HL-60/S4 treated with retinoic acid at 250 ng/mL for 4 days and 3 days (cell line): ENCODE data around the gene ZRANB1.
"Not testable (repeated sequence)": the region's sequence is repeated elsewhere in the genome, so short reads cannot be mapped to it uniquely, and the experiment has no call there.

ENCODE experiments used
- in situ Hi-C: fragments of 300-500 bp; cut with MboI; formaldehyde crosslinking; loops from 2 replicates; pipeline ENCODE4 v1.7.0; 2022; ENCODE audit warnings: low sequenced_read_pairs

ZRANB1 gene

DNA sequence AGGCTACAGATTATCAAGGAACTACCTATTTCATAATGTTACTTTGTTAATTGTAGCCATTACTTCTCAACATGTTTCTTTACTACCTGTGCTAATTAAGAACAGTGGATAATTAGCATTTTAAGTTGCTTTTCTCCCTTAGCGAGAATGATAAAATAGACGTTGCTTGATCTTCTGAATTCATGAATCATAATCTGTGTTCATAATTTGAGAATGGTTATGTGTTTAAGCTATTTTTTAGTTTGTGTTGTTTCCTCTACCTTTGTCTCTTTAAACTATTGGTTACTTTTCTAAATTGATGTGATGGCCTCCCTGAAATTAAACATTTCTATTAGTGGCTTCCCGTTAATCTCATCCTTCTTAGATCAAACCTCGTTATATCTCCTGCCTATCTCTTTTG lies at the start of gene ZRANB1:
TSS of gene ZRANB1 (plus strand) at position 301 of the 400 bp plus-strand sequence. CDS start 371 bp downstream, outside the sequence.
- in situ Hi-C loops: no loop called here

DNA sequence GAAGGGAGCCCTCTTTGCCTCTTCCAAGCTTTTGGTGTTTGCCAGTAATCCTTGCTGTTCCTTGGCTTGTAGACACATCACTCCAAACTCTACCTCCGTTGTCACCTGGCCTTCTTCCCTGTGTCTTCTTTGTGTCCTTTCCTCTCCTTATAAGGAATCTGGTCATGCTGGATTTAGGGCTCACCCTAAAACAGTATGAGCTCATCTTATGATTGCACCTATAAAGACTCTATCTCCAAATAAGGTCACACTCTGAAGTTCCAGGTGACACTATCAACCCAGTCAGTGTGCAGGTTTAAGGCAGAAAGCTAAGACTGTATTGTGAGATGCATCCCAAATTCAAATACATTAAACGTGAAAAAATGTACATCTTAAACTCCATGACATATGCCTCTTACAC lies 49.0 kb upstream of the ZRANB1 start:
- in situ Hi-C loops: no loop called here

DNA sequence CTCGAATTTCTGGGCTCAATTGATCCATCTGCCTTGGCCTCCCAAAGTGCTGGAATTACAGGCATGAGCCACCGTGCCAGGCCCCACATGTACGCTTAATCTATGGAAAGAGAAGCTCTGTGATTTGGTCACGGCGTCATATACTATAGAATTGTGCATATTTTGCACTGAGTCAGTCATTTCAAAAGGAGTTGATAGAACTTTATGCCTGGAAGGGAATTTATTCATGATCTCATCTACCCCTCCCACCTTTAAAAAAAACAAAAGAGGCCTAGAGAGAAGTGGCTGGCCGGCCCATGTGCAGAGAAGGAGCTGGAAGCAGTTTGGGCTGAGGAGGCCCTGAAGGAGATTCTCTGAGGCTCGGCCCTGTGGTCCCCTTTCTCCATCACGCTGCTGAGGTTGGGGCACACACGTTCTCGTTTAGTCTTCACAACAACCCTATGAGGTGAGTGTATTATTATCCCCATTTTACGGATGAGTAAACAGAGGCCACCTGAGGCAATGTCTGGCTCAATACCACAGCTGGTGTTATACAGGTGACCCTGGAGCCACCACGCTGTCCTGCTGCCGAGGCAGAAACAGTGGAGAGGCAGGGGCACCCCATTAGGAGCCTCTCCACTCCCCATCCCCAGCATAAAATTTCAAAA lies 47.2 kb upstream of the ZRANB1 start:
- in situ Hi-C loops: no loop called here

DNA sequence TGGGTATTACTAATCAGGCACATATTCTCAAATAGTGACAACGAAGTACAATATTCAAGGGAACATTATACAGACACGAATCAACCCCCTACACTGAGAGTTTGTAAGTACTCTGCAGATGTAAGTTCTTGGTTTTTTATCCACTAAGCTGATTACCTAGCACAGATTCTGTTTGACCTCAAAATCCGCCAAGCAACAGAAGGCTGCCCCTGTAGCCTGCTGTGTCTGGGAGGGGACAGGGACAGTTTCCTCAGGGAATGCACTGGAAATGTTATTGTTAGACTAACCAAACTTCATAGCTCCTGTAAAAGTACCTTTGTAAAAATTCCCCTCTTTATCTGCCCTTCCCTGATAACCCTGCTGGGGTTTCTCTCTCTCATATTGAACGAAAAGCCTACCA lies 45.2 kb upstream of the ZRANB1 start:
- in situ Hi-C loops: no loop called here

DNA sequence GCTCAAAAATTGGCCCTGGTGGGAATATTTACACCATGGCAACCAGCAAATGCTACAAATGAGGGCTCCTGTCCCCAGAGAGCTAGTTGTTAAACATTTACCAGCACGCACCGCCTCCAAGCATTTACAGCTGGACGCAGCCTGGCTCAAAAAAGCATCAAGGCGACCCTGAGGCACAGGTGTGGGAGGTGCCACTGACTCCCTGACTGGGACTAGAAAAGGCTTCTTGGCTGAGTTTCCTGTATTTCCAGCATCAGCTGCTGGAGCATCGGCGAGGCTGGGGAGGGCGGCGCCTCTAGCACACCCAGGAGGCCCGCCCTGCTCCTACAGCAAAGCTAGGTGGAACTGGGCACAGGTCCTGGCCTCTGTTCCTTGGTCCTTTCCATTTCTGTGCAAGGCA lies 43.5 kb upstream of the ZRANB1 start:
- in situ Hi-C loops: no loop called here

DNA sequence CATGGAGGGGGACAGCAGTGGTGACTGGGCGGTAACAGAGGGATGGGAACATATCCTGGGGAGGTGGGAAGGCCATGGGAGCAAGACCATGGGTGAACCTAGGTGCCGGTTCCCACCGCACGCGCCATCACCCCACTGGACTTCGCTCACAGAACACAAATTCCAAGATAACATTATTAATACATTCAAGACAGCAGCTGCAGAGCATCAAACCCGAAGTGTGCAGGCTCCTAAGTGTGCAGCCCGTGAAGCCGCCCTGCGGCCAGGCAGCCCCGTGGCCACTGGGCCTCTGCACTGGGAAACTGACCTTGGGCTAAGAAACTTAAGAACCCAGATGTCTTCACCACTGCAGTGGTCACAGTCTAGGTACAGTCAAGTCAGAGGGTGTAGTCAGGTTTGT lies 42.8 kb upstream of the ZRANB1 start:
- in situ Hi-C loops: no loop called here

DNA sequence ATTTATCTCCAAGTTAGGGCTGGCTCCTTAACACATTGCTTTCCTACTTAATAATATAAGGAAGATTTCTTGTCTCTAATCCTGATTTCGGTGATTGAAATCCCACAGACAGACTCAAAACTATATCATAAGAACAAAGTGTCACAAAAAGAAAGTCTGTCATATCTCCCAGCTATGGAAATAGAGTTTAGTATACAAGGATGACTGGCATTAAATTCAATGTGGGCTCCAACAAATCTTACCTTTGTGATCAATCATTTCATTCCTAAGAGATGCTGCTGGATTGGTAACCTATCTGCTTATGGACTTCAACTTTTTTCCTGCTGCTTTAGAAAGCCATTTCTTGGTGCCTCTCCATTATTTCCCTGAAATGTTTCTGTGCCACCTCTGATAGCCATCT lies 39.5 kb upstream of the ZRANB1 start:
- in situ Hi-C loops: no loop called here

DNA sequence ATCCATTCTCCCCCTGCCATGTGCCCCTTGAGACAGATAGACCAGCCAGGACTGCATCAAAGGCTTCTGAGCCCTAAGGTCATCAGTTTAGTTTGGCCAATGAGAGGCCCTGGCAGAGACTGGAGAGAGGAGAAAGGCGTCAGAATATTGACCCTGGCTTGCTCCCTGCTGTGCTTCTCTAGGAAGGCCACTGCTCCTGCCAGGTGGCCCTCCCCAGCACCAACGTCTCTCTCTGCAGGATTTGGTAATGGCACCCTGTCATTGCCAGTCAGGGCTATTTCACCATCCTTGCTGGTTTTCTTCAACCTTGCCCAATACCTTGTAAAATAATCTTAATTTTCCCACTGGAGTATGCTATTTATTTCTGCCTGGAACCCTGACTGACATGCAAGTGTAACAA lies 38.8 kb upstream of the ZRANB1 start:
- in situ Hi-C loops: no loop called here

DNA sequence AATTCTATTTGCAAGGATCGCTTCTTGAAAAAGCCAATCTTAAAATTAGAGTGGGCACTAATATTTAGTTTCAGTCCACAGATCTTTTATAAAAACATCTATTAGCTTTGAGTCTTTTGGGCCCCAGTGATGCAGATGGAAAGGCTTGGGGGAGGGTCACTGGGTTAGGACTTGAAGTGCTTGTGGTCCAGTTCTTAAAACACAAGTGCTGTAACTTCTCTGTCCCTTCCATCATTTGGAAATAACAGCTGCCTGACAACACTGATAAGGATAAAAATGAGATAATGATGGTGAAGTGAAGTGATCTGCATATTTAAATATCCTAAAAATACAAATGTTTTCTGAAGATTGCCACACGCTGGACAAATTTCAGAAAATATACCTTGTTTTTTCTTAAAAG lies 37.1 kb upstream of the ZRANB1 start:
- in situ Hi-C loops: no loop called here

DNA sequence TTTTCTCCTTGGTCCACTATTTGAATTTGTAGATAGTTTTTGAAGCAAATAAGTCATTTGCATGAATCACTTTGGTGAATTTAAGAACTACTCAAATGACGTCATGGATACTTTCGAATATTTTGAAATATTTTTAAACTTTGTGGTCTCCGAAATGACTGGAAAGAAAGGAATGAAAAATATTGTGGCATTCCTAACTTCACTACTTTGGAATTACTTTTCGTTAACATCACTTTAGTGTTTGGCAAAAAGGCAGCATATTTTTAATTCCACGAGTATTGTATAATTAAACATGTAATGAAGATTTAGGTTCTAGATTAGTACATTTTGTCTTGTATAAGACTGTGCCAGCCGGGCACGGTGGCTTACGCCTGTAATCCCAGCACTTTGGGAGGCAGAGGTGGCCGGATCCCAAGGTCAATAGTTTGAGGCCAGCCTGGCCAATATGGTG lies 35.3 kb upstream of the ZRANB1 start:
- in situ Hi-C loops: no loop called here

DNA sequence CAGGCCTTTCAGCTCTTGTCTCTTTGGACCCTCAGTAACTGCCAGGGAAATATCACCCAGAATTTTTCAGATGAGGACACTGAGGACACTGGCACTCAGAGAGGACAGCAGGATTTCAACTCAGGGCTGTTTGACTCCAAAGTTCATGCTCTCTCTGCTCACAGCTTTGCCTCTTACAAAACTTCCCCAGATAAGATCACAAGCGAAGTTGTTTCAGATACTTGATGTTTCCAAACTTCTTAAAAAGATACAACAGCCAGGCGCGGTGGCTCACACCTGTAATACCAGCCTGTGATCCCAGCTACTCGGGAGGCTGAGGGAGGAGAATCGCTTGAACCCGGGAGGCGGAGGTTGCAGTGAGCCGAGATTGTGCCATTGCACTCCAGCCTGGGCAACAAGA lies 32.4 kb upstream of the ZRANB1 start:
- in situ Hi-C loops: no loop called here

DNA sequence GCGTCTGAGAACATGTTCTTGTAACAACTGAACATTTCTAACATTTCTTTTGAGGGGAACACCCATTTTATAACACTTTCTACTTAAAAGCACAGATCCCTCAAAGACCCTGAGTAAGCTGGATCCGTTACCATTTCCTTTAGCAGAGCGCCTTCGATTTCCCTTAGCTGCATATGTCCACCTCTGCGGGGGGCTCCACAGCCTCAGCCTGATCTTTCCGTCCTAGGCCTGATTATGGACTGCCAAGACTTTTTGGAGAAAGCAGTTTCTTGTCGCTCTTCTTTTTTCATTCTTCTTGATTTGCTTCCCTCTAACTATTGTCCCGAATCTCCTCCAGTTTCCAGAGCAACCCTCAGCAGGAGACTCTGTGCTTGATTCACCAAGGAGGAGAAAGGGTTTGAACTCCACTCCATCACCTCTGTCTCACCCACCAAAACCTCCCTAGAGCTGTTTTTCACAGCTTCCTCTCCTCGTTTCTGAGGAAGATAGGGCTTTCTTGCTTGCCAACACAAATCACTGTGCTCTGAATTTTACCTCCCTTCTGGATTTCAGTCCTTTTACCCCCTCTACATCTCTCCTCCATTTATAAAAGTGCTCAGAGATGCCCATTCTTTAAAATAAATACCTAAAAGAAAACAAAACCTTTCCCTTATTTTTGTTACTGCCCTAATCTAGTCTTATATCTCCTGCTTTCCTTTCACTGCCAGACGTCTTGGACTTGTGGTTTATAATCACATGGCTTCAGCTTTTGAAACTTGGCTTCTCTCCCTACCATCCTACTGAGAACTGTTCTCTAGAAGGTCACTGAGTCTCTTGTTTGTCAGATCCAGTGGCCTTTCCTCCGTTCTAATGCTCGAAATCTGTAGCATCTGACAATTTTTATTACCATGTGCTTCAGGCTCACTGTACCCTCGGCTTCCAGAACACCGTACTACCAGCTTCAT lies 30.5 kb upstream of the ZRANB1 start:
- in situ Hi-C loops: no loop called here

DNA sequence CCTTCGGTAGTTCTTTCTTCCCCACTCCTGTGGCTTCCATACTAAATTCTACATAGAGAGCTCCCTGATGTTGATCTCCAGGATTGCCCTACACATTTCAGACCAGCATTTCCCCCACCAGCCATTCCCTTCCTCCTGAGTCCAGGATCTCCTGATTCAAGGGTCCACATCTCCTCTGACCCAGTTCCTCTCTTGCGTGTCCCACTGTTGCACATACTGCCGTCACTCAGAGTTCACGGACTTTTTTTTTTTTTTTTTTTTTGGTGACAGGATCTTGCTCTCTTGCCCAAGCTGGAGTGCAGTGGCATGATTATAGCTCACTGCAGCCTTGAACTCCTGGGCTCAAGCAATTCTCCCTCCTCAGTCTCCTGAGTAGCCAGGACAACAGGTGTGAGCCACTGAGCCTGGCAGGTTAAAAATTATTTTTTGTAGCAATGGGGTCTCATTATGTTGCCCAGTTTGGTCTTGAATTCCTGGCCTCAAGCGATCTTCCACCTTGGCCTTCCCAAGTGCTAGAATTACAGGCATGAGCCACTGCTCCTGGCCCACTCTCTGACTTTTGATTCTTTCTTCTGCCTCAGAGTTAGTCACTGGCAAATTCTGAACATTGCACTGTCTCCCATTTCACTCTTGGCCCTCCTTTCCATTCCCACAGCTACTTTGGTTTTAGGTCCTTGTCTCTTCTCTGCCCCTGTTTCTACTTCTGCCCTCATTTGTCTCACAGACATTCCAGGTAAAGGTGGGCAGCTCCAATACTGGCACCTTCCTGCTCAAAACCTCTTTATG lies 29.6 kb upstream of the ZRANB1 start:
- in situ Hi-C loops: no loop called here

DNA sequence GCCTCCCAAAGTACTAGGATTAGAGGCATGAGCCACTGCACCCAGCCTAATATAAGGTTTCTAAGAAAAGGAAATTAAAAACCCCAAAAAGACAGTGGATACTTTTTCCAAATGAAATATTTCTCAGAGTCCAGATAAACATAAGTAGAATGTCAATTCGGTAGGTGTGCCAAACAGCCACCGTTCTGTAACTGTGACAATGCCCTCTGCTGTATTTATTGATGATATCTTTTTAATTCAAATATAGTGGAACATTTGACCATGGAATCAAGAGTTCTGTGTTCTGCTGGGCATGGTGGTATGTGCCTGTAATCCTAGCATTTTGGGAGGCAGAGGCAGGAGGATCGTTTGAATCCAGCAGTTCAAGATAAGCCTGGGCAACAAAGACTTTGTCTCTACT lies 28.8 kb upstream of the ZRANB1 start:
- in situ Hi-C loops: no loop called here

DNA sequence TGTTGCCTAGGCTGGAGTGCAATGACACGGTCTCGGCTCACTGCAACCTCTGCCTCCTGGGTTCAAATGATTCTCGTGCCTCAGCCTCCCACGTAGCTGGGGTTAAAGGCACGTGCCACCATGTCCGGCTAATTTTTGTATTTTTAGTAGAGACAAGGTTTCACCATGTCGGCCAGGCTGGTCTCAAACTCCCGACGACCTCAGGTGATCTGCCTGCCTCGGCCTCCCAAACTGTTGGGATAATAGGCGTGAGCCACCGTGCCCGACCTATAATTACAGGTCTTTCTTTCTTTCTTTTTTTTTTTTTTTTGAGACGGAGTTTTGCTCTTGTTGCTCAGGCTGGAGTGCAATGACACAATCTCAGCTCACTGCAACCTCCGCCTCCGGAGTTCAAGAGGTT lies 27.5 kb upstream of the ZRANB1 start:
- in situ Hi-C loops: not testable (repeated sequence)

DNA sequence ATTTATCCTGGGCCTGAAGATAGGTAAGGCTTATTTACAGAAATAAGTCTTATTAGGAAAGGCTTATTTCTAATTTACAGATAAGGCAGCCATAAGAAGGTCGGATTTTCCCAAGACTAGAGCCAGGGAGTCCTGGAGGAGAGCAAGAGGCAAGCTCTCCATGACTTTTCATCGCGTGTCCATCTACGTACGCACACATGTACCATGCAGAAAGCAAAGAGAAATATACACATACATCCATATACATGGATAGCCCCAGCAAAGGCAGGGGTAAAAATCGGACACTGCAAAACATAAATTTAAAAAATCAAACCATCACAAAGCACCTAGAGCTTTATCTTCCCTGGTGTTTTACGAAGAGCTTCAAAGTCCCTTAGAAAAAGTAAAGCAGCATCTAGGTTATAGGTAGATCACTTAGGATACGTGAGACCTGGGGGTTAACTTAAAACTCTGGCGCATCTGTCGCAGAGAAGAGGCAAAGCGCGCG lies 25.8 kb upstream of the ZRANB1 start:
- in situ Hi-C loops: no loop called here

DNA sequence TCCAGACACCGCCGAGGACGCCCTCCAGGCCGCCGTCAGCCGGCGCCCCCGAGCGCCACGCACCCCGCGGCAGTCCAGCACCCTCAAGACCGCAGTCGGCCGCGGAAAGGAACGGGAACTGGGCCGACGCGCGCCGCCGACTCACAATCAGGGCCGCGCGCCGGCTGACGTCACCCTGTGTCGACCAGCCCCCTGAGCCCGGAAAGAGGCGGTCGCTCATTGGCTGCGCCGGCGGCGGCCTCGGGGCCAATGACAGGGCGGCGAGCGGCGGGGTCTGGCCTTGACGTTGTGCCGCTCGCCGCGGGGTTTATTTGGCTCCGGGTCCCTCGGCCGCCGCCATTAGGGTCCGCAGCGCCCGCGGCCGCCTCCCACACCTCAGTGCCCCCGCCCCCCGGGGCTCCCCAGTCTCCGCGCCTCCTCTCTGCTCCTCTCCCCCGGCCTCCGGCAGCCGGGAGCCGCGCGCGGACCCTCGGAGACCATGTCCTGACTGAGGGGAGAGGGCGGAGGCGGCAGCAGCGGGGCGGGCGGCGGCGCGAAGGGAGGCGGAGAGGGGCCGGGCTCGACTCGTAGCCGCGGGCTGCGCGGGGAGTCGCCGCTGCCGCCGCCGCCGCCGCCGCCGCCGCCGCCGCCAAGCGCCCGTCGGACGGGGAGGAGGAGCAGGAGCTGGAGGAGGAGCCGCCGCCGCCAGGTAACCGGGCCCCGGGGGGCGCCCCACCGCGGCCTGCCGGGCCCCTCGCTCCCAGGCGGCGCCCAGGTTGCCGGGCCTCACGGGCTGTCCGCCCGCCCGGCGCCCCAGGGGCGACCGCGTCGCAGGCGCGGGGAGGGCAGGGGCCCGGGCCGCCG lies 25.1 kb upstream of the ZRANB1 start:
- in situ Hi-C loops: no loop called here

DNA sequence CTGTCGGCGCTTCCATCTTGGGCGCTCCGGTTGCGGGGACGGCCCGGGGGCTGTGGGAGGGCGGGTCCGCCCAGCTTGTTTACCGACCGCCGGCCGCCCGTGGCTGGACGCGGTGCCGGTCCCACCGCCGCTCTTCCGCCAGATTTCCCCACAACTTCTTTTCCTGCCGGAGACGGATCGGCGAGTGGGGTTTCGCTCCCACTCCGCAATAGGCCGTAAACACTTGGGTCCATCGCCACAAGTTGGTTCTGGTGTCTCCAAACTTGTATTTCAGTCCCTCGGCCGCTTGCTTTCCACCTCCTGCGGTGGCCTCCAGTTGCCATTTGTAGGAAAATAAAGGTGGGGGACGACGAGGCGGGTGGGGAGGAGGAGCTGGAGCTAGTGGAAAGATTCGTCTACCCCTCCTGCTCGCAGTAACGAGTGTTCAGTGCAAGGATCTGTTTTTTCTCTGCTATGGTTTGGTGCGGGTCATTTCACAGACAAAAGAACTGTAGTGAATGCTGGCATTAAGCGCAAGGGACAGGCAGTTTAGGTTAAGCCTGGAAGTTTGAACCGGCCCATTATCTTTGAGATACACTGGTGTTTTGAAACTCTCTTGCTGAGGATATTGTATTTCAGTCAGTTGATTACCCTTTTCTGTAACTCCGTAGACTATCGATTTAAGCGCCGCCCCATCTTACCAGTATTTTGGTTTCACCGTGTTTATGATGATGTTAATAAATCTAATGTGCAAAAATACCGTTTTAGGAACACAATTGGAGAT lies 24.3 kb upstream of the ZRANB1 start:
- in situ Hi-C loops: no loop called here

DNA sequence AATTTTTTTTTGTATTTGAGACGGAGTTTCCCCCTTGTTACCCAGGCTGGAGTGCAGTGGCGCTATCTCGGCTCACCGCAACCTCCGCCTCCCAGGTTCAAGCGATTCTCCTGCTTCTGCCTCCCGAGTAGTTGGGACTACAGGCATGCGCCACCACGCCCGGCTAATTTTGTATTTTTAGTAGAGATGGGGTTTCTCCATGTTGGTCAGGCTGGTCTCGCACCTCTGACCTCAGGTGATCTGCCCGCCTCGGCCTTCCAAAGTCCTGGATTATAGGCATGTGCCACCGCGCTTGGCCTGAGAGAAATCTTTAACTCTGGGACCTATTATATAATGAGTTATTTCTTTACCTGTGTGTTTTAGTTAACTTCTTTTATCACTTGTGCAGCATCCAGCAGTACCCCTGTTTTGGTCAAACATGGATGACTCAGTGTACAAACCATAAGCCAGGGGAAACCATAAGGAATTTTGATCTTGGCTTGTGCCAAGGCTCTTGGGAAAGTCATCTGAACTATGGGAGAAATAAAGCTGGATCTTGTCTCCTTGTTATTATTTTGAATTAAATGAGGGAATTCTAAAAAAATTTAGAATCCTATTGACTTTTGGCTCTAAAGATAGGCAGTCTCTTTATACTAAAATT lies 23.6 kb upstream of the ZRANB1 start:
- in situ Hi-C loops: no loop called here
